DMS 273 (cell line): ENCODE results near the gene IFNA8.
"Not testable (repeated sequence)": the region's sequence is repeated elsewhere in the genome, so short reads cannot be mapped to it uniquely, and the experiment has no call there.

Source experiments
- DNase-seq: peaks from one replicate; lab custom pipeline; 2025; ENCODE audit not compliant: unreplicated experiment; lab: John Stamatoyannopoulos, UW

The IFNA8 gene

DNA sequence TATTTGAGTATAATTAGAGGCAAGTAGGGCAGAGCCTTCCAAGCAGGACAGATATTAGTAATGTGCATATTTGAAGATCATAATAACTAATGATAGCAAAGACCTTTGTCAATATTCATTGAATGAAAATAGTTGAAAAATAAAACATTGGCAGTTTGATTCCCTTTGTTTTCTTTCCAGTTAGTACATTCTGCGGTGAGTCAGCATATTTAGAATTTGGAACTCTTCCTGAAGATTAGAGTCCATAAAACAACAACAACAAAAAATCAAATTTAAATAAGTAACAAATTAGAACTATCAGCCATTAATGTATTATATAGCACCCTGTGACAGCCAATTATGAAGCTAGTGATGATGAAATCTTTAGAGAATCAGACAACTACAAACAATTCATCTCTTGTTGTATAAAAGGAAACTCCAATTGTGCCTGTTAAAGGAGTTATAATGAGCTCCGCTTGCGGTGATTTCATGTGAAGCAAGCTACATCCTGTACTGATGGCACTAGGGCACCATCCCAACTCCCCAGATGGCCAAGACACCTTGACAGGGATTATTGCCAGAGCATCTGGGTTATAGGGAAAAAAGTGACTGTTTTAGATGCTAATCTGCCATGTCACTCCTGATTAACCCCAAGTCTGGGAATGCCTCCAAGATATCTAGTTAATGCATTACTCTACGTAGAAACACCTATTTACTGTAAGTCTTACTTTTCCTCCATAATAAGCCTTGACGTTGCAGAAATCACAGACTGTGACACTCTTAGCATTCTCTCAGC is 6.8 kb downstream of the IFNA8 start:
- DNase-seq = peak; percentile 89

DNA sequence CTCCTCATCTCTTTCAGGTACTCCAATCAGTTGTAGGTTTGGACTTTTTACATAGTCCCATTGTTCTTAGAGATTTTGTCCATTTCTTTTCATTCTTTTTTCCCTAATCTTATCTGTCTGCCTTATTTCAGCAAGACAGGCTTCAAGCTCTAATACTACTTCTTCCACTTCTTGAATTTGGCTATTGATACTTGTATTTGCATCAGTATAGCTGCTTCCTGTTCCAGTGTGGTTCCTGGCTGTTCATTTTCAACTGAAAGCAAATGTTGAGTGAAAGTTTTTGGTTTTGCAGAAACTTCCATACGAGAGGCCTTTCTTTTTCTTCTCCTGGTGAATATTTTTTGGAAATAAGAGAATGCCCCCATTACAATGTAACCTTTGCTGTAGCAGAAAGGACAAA is 19.3 kb downstream of the IFNA8 start:
- no peak for DNase-seq

DNA sequence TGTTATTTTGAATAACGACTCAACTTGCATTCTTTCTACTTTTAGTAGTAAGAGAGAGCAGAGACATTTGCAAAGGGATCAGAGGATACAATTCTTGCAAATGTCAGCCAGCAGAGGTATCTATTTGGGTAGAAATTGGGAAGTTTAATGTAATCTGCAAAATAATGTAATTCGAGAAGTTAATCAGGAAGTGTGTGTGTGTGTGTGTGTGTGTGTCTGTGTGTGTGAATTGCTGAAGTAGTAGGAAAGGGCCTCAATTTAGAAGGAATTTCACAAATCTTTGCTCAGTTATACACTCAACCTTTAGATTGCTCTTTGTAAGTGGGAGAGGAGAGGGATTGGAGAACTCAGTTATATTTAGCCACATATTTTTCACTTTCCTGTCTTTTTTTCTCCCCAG is 20.3 kb downstream of the IFNA8 start:
- no peak for DNase-seq

DNA sequence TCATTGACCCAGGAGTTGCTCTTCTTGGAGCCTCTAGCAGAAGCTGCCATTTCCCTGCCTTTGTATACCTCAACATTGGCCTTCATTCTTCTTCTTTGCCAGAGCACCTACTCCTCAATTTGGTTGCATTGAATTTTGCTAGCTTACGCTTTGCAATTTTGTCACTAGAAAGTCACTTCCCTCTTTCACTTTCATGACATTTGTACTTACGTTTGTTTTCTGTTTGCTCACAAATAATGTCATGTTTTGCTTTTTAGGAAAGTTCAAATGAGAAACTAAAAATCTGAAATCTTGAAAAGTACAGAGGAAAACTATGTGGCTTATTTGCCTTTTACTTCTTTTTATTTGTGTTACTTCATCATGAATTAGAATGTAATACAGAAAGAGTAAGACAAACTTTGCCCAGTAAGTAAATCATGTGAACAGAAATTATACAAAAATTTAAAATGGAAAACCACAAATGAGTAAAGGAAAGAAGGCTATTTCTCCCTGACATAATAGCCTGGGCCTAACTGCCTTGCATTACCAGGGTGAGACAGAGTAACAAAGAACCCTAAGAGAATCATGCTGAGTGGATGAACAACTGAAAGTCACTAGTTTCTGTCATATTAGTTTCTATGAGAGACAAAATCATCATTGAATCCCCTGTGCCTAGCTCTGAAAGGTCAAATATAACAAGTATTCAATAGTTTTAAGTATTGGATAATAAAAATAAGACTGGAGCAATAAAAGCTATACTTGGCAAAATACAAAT is 23.9 kb downstream of the IFNA8 start:
- DNase-seq = no peak

DNA sequence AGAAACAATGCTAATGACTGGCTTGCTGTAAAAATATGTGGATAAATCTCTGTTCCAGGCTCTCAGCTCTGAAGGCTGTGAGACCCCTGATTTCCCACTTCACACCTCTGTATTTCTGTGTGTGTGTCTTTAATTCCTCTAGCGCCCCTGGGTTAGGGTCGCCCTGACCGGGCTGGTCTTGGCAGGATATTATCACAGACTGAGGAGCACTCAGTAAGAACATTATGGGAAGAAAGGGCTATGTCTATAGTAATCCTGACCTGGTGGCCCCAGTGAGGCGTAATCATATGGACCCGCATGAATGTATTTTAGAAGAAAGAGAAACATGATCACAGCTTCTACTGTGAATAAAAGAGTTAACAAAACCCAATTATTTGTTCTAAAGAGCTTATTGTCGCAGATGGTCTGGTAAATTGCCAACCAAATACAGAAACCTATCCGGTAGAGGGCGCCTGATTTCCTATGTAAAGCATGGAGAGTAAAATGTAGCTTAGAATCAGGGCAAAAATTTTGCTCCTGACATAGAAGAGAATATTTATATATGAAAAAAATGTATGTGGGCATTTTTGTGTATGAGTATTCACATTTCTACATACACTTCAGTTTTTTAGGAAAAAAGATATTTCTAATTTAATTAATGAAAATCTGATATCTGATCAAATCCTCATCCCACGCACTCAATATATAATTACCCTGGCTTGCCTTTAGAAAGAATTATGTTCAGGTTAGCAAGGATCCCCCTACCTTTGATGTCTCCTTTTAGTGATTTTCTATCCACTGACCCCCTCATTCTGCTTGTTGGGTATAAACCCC is 25.5 kb downstream of the IFNA8 start:
- DNase-seq = peak; percentile 89

DNA sequence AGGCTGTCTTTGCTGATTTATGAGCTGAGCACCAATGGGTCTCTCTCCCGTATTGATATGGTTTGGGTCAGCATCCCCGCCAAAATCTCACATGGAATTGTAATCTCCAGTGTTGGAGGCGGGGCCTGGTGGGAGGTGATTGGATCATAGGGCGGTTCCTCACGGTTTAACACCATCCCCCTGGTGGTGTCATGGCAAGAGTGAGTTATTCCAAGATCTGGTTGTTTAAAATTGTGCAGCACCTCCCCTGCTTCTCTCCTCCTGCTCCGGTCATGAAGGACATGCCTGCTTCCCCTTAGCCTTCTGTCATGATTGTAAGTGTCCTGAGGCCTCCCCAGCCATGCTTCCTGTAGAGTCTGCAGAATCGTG is 26.1 kb downstream of the IFNA8 start:
- not testable (repeated sequence) for DNase-seq

DNA sequence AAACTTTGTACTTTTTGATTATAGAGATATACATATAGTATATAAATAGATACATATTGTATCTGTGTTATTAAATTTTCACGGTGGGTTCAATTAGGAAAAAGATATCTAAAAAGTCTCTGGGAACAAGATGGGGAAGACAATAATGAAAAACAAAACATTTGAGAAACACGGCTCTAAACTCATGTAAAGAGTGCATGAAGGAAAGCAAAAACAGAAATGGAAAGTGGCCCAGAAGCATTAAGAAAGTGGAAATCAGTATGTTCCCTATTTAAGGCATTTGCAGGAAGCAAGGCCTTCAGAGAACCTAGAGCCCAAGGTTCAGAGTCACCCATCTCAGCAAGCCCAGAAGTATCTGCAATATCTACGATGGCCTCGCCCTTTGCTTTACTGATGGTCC is 31.2 kb downstream of the IFNA8 start, which contains the start of gene IFNA1:
TSS of gene IFNA1 (plus strand) at position 301 of the 400 bp plus-strand sequence. CDS start at position 370, 69 bp downstream.
- no peak for DNase-seq

DNA sequence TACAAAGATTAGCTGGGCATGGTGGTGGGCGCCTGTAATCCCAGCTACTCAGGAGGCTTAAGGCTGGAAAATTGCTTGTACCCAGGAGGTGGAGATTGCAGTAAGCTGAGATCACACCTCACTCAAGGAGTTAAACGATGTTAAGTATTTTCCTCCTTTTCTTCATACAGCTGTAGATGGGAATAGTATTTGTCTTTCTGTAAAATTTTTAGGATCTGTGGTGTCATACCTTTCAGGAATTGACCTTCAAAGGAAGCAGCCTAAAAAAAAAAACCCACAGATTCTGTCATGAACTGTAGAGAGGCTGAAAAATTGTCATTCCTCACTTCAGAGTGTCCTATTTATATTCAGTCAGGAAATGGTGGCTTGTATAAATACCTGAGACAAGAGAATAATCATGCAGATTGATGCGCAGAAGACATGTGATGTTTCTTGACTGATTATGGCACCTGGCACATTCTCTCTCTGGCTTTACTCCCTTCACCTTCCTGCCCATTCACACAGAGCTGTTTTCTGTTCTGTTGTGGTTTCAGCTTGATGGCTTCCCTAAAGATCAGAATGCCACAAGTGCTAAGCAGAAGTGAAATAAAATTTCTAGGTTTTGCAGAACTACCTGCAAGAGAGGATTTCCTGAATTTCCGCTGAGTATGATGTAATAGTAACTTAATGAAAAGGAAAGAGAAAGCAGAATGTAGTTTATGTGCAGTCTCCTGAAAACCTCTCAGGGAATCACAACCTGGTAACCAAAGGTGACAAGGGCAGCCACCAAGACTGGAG is 35.1 kb downstream of the IFNA8 start:
- no peak for DNase-seq

DNA sequence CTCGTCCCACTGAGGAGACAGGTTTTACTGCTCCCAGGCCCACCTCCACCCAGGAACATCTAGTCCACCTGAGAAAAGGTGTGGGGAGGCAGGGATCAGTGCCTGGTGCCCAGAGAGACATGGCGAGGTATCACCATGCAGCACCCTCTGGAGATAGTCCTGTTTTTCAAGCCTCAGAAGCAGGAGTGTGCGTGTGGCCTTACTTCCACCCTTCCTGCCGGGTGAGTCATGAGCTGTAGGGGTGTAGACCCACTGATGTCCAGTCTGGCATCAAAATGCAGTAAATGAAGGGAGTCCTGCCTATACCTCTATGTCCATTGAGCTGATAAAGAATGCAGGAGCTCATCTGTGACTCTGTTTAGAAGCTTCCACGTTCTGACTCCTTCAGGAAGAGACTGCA is 40.4 kb downstream of the IFNA8 start:
- DNase-seq = not testable (repeated sequence)

DNA sequence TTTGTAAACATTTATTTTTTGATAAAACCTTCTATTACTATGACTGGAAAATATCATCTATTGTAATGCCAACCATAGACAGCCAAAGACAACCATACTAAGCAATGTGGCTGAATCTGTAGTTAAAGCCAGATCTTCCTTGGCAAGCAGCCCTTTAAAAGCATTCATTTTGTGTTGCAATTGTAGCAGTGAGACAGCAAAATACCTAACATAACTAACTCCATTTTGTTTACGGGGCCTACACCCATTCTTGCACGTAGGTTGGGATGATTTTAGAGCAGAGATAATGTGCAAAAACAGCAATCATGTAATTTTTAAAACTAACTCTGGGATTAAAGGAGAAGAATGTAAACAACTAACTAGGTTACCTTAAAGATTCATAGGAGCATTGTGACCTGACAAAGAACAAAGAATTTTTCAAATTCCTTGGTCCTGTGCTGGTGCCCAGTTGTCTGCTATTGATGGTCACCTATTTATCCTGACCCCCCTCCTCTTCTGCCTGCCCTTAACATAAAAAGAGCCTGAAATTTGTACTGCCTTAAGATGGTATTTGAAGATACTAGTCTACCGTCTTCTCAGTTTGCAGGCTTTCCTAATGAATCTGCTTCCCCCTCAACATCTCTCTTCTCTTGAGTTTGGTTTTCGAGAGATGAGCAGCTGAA is 41.9 kb downstream of the IFNA8 start:
- no peak for DNase-seq

DNA sequence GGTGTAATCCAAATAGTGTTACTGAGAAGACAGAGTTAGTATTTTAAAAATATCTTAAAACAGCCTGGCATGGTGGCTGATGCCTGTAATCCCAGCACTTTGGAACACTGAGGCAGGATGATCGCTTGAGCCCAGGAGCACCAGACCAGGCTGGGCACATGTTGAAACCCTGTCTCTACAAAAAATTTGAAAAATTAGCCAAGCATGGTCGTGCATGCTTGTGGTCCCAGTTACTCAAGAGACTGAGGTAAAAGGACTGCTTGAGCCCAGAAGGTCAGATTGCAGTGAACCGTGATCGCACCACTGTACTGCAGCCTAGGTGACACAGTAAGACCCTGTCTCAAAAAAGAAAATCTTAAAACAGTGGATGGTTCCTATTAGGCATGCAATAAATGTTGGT is 43.8 kb downstream of the IFNA8 start:
- no peak for DNase-seq

DNA sequence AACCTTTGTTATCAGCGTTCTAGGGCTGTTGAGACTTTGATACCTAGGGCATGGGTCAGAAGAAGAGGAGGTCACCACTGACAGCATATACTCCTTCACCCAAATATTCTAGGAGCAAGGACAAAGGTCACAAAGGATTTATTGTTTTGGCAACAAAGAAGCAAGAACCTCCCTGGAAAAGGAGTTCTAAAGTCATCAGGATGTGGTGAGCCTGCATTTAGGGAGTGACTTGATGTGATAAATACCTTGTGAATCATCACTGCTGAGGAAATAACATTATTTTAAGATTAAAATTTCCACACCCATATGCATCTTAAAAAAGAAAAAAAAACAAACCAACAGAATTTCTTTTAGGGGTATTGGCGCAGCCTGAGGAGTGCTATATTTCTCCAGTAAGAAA is 45.2 kb downstream of the IFNA8 start:
- DNase-seq = no peak

DNA sequence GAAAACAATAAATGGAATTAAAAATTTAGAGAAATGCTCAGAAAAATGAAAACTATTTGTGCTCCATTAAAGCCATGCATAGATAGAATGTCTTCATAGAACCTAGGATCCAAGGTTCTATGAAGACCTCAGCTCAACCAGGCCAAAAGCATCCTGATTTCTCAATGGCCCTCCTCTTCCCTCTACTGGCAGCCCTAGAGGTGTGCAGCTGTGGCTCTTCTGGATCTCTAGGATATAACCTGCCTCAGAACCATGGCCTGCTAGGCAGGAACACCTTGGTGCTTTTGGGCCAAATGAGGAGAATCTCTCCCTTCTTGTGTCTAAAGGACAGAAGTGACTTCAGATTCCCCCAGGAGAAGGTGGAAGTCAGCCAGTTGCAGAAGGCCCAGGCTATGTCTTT is 46.4 kb downstream of the IFNA8 start:
- peak; percentile 58 for DNase-seq
